Fibroblast of skin of right biceps (primary cell): ENCODE measurements around the gene ANKRD44.

Experiments used
- DNase-seq: peaks from one replicate; pipeline ENCODE4 v3.0.0-alpha.2; 2013

ANKRD44 gene

DNA sequence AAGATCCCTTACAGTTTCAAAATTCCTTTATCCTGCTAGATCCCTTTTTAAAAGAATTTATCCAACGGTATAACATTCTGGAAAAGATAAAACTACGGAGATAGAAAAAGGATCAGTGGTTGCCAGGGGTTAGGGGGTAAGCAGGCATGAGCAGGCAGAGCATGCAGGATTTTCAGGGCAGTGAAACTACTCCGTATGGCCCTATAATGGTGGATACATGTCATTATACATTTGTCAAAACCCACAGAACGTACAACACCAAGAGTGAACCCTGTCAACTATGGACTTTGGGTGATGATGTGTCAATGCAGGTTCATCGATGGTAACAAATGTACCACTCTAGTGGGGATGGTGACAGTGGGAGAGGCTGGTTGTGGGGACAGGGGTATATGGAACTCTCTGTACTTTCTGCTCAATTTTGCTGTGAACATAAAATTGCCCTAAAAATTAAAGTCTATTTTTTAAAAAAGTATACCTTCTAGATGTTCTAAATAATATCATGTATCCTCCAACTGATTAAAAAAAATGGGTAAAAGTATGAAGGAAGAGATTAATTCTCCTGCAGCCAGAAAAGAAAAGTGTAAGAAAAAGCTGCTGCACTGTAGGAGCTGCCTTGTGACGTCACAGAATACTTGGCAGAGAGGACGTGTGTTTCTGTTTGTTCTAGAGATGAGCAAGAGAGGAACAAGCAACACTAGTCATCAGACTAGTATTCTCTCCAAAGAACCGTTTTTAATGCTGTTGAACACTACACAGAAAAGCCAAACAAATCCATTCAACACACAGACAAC is 23.6 kb downstream of the ANKRD44 start:
- peak; percentile 92 for DNase-seq

DNA sequence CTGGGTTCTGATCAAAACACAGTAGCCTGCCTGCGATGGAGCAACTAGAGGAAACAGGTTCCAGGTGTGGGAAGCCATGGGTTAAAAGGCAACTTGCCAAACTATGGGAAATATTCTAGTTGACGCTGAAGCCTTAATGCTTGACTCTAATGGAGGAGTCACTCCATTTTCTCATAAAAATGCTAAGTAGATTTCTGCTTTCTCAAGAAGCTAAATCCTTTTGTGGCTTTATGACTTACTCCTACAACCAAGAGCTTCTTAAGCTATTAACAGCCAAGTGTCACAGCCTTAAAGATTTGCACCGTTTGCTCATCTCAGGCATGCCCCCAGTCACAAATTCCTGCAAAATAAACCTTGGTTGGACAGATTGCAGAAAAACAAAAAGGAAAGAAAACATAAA is 25.2 kb downstream of the ANKRD44 start:
- no peak for DNase-seq

GRCh38 chr2:197284956-197285355 is 25.6 kb downstream of the ANKRD44 start:
- DNase-seq, result no peak

GRCh38 chr2:197281421-197281820 is 29.2 kb downstream of the ANKRD44 start:
- DNase-seq, result no peak

DNA sequence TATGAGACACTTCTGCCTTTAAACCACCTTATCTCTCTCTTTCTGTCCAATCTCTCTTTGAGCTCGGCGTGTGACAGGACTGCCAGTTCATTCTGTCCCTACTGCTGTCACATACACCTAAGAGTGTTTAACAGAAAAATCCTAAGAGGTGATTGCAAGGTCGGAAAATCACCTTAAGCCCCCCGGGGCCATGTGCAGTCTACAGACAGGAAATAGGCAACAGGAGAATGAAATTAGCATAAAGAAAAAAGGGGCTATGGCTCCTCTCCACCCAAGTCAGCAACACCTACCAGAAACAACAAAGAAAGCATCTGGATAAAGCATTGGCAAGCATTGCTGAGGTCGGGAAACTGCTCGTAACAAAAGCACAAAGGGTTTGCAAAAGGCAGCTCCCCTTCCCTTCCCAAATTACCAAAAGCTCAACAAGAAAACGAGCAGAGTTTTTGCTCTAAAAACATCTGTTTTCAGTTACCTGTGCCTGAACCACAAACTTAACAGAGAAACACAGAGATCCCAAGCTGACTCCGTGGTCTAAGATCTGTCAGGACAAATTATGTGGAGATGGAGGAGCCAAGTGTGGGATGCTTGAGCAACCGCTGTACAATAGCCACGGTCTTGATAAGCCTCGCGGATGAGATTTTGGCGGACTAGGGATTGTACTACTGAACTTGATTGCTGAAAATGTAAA is 30.4 kb downstream of the ANKRD44 start:
- peak; percentile 57 for DNase-seq

DNA sequence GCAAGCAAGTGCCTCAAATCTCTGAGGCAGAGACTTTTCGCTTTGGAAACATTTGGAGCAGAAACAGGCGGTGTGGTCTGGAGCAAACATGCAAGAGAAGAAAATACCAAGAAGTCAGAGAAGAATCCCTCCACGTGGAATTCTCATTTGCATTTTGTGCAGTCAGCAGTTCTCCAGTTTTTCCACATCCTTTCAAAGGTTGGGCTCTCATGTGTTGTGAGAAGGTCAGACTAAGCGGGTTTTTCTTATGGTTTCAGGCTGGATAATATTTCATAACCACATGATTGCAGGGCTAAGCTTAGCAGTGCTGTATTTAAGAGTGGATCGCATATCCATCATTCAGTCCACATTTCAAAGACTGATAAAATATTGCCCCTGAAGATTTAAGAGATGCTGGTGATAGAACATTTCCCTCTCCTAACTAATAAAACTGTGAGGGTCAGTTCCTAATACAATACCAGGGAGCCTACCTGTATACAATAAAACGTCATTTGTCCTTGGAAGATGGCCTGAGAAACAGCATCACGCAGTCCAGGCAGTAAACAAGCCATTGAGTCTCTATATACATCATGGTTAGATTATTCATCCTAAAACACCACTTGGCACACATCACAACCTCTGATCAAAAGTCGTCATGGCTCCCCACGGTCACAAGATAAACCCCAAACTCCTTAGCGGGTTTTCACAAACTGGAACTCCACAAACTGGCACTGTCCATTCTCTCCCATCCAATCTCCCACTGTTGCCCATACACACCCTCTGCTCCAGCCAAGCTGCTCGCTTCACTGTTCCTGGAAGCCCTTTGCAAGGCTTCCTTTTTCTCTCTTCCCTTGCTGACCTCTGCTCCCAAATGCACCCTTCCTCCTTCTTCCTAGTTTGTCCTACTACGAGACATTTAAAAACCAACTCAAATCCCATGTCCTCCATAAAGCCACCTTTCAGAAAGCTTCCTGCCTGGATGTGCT is 31.5 kb downstream of the ANKRD44 start:
- no peak for DNase-seq

DNA sequence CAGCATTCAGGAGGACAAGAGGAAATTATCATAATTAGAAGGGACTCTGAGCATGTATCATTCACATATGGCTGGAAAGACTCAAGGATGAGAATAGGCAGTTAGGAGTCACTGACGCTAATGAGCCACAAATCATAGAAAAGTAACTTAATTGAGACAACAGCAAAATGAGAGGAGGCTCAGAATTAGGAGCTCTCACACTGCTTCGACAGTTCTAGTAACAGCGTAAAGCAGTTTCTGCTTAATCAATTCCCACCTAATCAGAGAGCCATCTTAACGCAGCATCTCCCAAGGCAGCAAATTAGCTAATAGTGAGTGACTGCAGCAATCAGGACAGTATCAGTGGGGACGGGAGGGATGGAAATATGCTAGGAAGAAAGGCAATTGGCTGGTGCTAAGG is 32.8 kb downstream of the ANKRD44 start:
- DNase-seq, result no peak

- DNase-seq, result no peak
Observed at GRCh38 chr2:197276156-197276555, 34.4 kb downstream of the ANKRD44 start.

DNA sequence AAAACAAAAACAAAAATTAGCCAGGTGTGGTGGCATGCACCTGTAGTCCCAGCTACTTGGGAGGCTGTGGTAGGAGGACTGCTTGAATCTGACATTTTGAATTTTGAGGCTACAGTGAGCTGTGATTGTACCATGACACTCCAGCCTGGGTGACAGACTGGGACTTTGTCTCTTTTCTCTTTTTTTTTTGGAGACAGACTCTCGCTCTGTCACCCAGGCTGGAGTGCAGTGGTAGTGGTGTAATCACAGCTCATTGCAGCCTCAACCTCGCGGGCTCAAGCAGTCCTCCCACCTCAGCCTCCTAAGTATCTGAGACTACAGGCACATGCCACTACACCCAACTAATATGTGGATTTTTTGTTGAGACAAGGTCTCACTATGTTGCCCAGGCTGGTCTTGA is 35.6 kb downstream of the ANKRD44 start:
- DNase-seq, result no peak

DNA sequence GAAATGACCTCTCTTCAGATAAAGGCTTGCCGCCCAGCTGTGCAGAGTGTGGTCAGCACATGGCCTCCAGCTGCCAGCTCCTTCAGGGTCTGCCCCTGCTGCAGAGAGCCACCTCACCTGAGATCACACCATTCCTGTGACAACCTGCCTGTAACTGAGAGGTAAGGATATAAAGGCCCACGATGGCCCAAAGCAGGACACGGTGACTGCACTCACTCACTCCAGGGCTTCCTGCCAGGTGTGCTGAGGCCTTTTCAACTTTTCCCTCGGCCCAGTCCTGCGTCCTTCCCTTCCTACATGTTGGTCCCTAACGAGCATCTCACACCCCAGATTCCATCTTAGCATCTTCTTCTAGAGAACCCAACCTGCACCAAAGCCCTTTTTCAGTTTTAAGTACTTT is 36.2 kb downstream of the ANKRD44 start:
- no peak for DNase-seq

DNA sequence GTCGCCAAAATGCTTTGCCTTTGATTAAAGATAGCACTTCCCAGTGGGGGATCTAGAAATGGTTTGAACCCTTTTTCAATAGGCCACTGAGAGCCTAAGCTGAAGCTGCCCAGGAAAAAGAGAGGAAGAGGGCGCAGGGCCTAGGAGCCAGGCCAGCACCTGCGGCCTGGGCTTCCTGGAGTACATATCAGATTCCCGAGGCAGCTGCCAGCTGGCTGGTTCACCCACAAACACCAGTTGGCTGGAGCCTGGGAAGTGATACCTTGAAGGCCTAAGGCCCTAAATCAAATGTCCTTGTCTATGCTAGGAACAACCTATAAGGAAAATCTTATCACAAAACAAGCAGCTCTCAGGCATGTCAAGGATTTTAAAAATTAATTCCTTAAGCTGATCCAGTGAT is 37.1 kb downstream of the ANKRD44 start:
- no peak for DNase-seq

GRCh38 chr2:197270601-197271000 is 40.0 kb downstream of the ANKRD44 start:
- no peak for DNase-seq

GRCh38 chr2:197269815-197270214 is 40.8 kb downstream of the ANKRD44 start:
- DNase-seq, result no peak

- peak; percentile 67 for DNase-seq
Observed at GRCh38 chr2:197268786-197269584, 41.6 kb downstream of the ANKRD44 start.

DNA sequence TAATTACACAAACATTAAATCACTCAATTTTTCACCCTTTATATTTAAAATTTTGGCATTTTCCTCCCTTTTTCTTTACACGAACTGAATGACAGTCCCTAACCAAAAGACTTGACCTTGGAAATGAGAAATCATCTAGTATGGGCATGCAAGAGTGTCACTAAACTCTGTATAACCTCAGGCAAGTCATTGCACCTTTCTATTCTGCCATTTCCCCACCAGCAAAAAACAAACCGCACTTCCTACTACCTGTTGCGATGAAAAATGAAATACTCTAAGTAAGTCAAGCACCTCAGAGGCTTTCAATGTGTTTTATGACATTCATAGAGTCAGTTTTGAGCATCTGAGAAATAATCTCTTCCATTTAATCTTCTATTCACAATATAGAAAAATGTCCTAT is 44.1 kb downstream of the ANKRD44 start:
- DNase-seq, result no peak

- no peak for DNase-seq
Observed at GRCh38 chr2:197265924-197266323, 44.7 kb downstream of the ANKRD44 start.

- no peak for DNase-seq
Observed at GRCh38 chr2:197265036-197265435, 45.5 kb downstream of the ANKRD44 start.

DNA sequence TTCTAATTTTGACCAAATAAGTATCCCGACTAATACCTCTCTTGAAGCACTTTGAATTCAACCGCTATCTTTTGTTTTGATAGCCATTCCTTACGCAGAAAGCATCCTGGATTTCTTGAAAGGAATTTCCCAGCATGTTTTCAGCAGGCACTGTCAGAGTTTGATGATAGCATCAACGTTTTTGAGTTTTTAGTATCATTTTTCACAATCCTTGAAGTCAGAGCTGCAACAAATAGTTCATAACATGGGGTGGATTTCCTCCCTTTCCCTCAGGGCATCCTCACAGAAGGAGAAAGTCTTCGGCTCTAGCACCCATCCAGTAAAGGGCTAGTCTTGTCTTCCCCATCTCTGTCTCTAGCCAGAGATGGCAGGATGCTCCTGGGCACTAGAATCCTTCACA is 46.2 kb downstream of the ANKRD44 start:
- no peak for DNase-seq

- no peak for DNase-seq
Observed at GRCh38 chr2:197263077-197263476, 47.5 kb downstream of the ANKRD44 start.

GRCh38 chr2:197261808-197262226 is 48.8 kb downstream of the ANKRD44 start:
- no peak for DNase-seq

- no peak for DNase-seq
Observed at GRCh38 chr2:197259470-197259999, 51.0 kb downstream of the ANKRD44 start.

DNA sequence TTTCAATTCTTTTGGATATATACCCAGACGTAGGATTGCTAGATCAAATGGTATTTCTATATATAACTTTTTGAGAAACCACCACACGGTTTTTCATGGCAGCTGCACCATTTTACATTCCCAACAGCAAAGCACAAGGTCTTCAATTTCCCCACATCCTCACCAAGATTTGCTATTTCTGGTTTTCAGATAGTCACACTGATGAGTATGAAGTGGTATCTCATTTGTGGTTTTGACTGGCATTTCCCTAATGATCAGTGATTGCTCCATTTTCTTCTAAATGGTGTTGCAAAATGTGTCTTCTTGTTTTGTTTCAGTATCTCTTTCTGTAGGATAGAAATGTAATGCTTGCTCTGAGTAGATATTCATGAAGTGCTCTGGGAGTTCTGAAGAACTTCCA is 52.0 kb downstream of the ANKRD44 start:
- DNase-seq, result peak; percentile 69
